AG04449 (cell line): ENCODE data around the gene TP53I13.

Experiments
- CTCF ChIA-PET: fragments of 350-600 bp; formaldehyde crosslinking; extraction: SDS; loops from one replicate; lab custom pipeline; 2021; ENCODE audit warnings: antibody characterized with exemption; lab: Yijun Ruan, JAX
- POLR2A ChIA-PET: fragments of 400-600, 350-600 bp; formaldehyde crosslinking; extraction: SDS; loops from one replicate; lab custom pipeline; 2020; ENCODE audit warnings: antibody characterized with exemption, inconsistent platforms; lab: Yijun Ruan, JAX
- DNase-seq: peaks from one replicate; pipeline ENCODE4 v3.0.0-alpha.2; 2010; ENCODE audit warnings: low read depth, low spot score
- H3K4me3 ChIP-seq: 2 replicates; pipeline ENCODE4 v1.5.1; 2011; ENCODE audit warnings: low read depth, mild to moderate bottlenecking, control low read depth, low read length
- TF ChIP-seq, protein P1 (sequence below): IDR thresholded peaks from one replicate; pipeline ENCODE4 v1.5.1; 2011; ENCODE audit warnings: mild to moderate bottlenecking, moderate library complexity, low read length, control low read depth, inconsistent platforms; ENCODE audit not compliant: insufficient read depth; ENCODE audit errors: missing control alignments

Gene TP53I13

GRCh38 chr17:29587591-29587990 is 19.1 kb downstream of the TP53I13 start:
- DNase-seq: no peak
- TF ChIP-seq, protein P1, sequence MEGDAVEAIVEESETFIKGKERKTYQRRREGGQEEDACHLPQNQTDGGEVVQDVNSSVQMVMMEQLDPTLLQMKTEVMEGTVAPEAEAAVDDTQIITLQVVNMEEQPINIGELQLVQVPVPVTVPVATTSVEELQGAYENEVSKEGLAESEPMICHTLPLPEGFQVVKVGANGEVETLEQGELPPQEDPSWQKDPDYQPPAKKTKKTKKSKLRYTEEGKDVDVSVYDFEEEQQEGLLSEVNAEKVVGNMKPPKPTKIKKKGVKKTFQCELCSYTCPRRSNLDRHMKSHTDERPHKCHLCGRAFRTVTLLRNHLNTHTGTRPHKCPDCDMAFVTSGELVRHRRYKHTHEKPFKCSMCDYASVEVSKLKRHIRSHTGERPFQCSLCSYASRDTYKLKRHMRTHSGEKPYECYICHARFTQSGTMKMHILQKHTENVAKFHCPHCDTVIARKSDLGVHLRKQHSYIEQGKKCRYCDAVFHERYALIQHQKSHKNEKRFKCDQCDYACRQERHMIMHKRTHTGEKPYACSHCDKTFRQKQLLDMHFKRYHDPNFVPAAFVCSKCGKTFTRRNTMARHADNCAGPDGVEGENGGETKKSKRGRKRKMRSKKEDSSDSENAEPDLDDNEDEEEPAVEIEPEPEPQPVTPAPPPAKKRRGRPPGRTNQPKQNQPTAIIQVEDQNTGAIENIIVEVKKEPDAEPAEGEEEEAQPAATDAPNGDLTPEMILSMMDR: no peak
- peak overlapping the region; percentile 82 for H3K4me3 ChIP-seq
- CTCF ChIA-PET: interaction anchor here (1.2 to 20.8 kb wide), 9 partner anchors 10 to 343 kb away, joined by 3 to 210 read pairs (median 9); partner anchors contain the start of genes ABHD15, SSH2 and TP53I13
- POLR2A ChIA-PET: interaction anchor here (0.7 to 1.7 kb wide), 3 partner anchors 11 to 439 kb away, joined by 3 to 5 read pairs (median 4); no protein-coding TSS in a partner anchor

DNA sequence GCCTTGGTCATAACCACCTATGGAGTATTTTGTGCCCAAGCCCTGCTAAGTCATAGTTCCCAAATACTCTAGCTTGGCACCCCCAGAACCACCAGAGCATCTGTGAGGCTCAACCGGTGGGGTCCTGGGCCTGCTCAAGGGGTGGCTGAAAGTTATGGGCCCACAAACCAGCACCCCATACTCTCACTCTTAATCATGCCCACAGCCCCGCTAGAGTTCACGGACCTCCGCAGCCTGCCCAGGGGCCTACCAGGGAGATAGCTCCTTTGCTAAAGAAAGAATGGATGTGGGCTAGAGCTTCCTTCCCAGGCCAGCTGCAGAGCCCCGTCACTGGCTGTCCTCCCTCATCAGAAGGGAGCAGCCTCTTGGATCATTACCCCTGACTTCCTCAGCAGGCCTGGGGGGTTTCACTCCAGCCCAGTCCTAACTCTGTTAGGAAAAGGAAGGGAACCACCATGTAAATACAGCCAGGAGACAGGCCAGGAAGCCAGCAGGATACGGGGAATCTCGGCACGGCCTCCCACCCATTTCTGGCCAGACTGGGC is 19.6 kb downstream of the TP53I13 start:
- ChIA-PET POLR2A (interaction anchor here (0.7 to 1.7 kb wide), 5 partner anchors 12 to 438 kb away, joined by 3 to 5 read pairs (median 3); no protein-coding TSS in a partner anchor), CTCF (interaction anchor here (1.2 to 20.8 kb wide), 9 partner anchors 10 to 343 kb away, joined by 3 to 210 read pairs (median 9); partner anchors contain the start of genes ABHD15, SSH2 and TP53I13)
- peak overlapping the region; percentile 82 for H3K4me3 ChIP-seq
- TF ChIP-seq, protein P1: no peak
- no peak for DNase-seq

- no peak for DNase-seq
- ChIA-PET CTCF (interaction anchor here (1.0 to 20.8 kb wide), 10 partner anchors 8 to 342 kb away, joined by 3 to 210 read pairs (median 8); partner anchors contain the start of genes ABHD15, SSH2 and TP53I13), POLR2A (interaction anchor here (1.0 to 1.7 kb wide), 4 partner anchors 13 to 51 kb away, joined by 3 to 5 read pairs (median 4); no protein-coding TSS in a partner anchor)
- H3K4me3 ChIP-seq: peak overlapping the region; percentile 82
- TF ChIP-seq, protein P1: no peak
Measured at GRCh38 chr17:29588562-29589411, 20.3 kb downstream of the TP53I13 start.

GRCh38 chr17:29589524-29590410 is 21.3 kb downstream of the TP53I13 start, which contains the start of gene GIT1:
Gene GIT1, minus strand, starts transcription at chr17:29589648. Its CDS starts 270 bp downstream, at chr17:29589378.
- ChIA-PET POLR2A (no interaction called here), CTCF (interaction anchor here (0.9 to 20.8 kb wide), 7 partner anchors 9 to 499 kb away, joined by 3 to 210 read pairs (median 23); partner anchors contain the start of gene TP53I13)
- DNase-seq: no peak
- peak within 1 kb of the TSS; percentile 82 for H3K4me3 ChIP-seq
- TF ChIP-seq, protein P1: no peak

- no peak for DNase-seq
- ChIA-PET CTCF (interaction anchor here (0.7 to 5.0 kb wide), 13 partner anchors 10 to 498 kb away, joined by 3 to 103 read pairs (median 10); partner anchors contain the start of gene ABHD15), POLR2A (interaction anchor here (1.0 kb wide), 1 partner anchor 21 kb away, joined by 3 read pairs; no protein-coding TSS in a partner anchor)
- TF ChIP-seq, protein P1: no peak
- peak overlapping the region; percentile 59 for H3K4me3 ChIP-seq
Measured at GRCh38 chr17:29590411-29591145, 22.1 kb downstream of the TP53I13 start.
